Neural cell (in vitro differentiated cells): ENCODE data around the gene SLC4A3. TPM values are rescaled to one million over a fixed set of nuclear protein-coding genes. Genes with fewer than 3 reads are reported as not detected.

Source experiments
- H2AFZ ChIP-seq: fragments of 200-600, 300-800 bp; sonication (generic), shearing (Covaris generic); 2 replicates; pipeline ENCODE4 v1.6.0; 2014; ENCODE audit warnings: low read depth, mild to moderate bottlenecking, antibody characterized with exemption, low read length, moderate library complexity
- H3F3A ChIP-seq: fragments of 200-600 bp; shearing (Covaris generic); 2 replicates; pipeline ENCODE4 v1.6.1; 2016; ENCODE audit warnings: mild to moderate bottlenecking, moderate library complexity, mixed read lengths, antibody characterized with exemption, low read length; ENCODE audit not compliant: insufficient read depth, poor library complexity, severe bottlenecking
- H3K27ac ChIP-seq: fragments of 200-600, 300-800 bp; sonication (generic), shearing (Covaris generic); 2 replicates; pipeline ENCODE4 v1.5.1; 2014; ENCODE audit warnings: mild to moderate bottlenecking, low read length, moderate library complexity
- H3K27me3 ChIP-seq: fragments of 300-800, 200-600 bp; sonication (generic), shearing (Covaris generic); 2 replicates; pipeline ENCODE4 v1.6.0; 2014; ENCODE audit warnings: mild to moderate bottlenecking, low read depth, low read length, moderate library complexity; ENCODE audit not compliant: insufficient read depth
- H3K36me3 ChIP-seq: fragments of 300-800, 200-600 bp; sonication (generic), shearing (Covaris generic); 2 replicates; pipeline ENCODE4 v1.5.1; 2014; ENCODE audit warnings: mild to moderate bottlenecking, antibody characterized with exemption, low read length, moderate library complexity; ENCODE audit not compliant: insufficient read depth
- H3K4me2 ChIP-seq: fragments of 300-800, 200-600 bp; sonication (generic), shearing (Covaris generic); 2 replicates; pipeline ENCODE4 v1.6.0; 2014; ENCODE audit warnings: mild to moderate bottlenecking, low read length
- H3K4me3 ChIP-seq: fragments of 300-800, 200-600 bp; sonication (generic), shearing (Covaris generic); 2 replicates; pipeline ENCODE4 v1.5.1; 2014; ENCODE audit warnings: mild to moderate bottlenecking, low read length, moderate library complexity
- H3K79me2 ChIP-seq: fragments of 200-600 bp; shearing (Covaris generic); replicated peaks from 2 replicates; pipeline ENCODE4 v1.6.0; 2014; ENCODE audit warnings: mild to moderate bottlenecking, low read length, moderate library complexity; ENCODE audit not compliant: insufficient read depth
- H3K9ac ChIP-seq: fragments of 300-800, 200-600 bp; sonication (generic), shearing (Covaris generic); 2 replicates; pipeline ENCODE4 v1.6.1; 2016; ENCODE audit warnings: mild to moderate bottlenecking, low read length, mixed read lengths
- H3K9me2 ChIP-seq: fragments of 200-600 bp; shearing (Covaris generic); 2 replicates; pipeline ENCODE4 v1.6.1; 2016; ENCODE audit warnings: mild to moderate bottlenecking, low read length, mixed read lengths; ENCODE audit not compliant: insufficient read depth
- H3K9me3 ChIP-seq: fragments of 200-600, 300-800 bp; sonication (generic), shearing (Covaris generic); 2 replicates; pipeline ENCODE4 v1.6.1; 2016; ENCODE audit warnings: mild to moderate bottlenecking, mixed run types, low read length, moderate library complexity, mixed read lengths
- H4K20me1 ChIP-seq: fragments of 200-600 bp; shearing (Covaris generic); 2 replicates; pipeline ENCODE4 v1.6.1; 2016; ENCODE audit warnings: mild to moderate bottlenecking, mixed run types; ENCODE audit not compliant: insufficient read depth
- CTCF ChIP-seq: fragments of 450-650 bp; IDR thresholded peaks from 2 replicates; pipeline ENCODE4 v1.5.1; 2014; ENCODE audit warnings: antibody characterized with exemption, mild to moderate bottlenecking, moderate library complexity; ENCODE audit not compliant: poor library complexity, severe bottlenecking
- EP300 ChIP-seq: fragments of 450-650 bp; conservative IDR thresholded peaks from 2 replicates; pipeline ENCODE4 v1.6.1; 2014; ENCODE audit warnings: antibody characterized with exemption, mild to moderate bottlenecking, moderate library complexity; ENCODE audit not compliant: poor library complexity, severe bottlenecking
- EZH2 ChIP-seq: fragments of 200-600, 300-800 bp; shearing (Covaris generic), sonication (generic); IDR thresholded peaks from 2 replicates; pipeline ENCODE4 v1.6.1; 2014; ENCODE audit warnings: antibody characterized with exemption, low read length, borderline replicate concordance, mild to moderate bottlenecking; ENCODE audit not compliant: insufficient read depth, poor library complexity, severe bottlenecking
- MXI1 ChIP-seq: fragments of 450-650 bp; conservative IDR thresholded peaks from 2 replicates; pipeline ENCODE4 v1.6.1; 2014; ENCODE audit warnings: antibody characterized with exemption, mild to moderate bottlenecking; ENCODE audit not compliant: poor library complexity, severe bottlenecking
- POLR2AphosphoS5 ChIP-seq: IDR thresholded peaks from 2 replicates; pipeline ENCODE4 v1.6.1; 2012
- RAD21 ChIP-seq: fragments of 450-650 bp; conservative IDR thresholded peaks from 2 replicates; pipeline ENCODE4 v1.6.1; 2014; ENCODE audit warnings: antibody characterized with exemption, mild to moderate bottlenecking, moderate library complexity
- REST ChIP-seq: IDR thresholded peaks from 2 replicates; pipeline ENCODE4 v1.6.1; 2012; ENCODE audit warnings: borderline replicate concordance
- SMC3 ChIP-seq: fragments of 450-650 bp; conservative IDR thresholded peaks from 2 replicates; pipeline ENCODE4 v1.6.1; 2014; ENCODE audit warnings: antibody characterized with exemption, mild to moderate bottlenecking, moderate library complexity; ENCODE audit not compliant: poor library complexity
- TAF1 ChIP-seq: IDR thresholded peaks from 2 replicates; pipeline ENCODE4 v1.6.1; 2012; ENCODE audit warnings: low read depth
- polyA plus RNA-seq: library from polyadenylated mRNA; depleted of rRNA; stranded (reverse); fragments of >200 nt; gene quantifications from 2 replicates; pipeline ENCODE4 v1.2.3, GENCODE V29; 2014

The SLC4A3 gene
- polyA plus RNA-seq, 1 donor from 2014 or later: 18.7 TPM

GRCh38 chr2:219642465-219643083 lies 15.1 kb downstream of the SLC4A3 start:
- Histone ChIP-seq H4K20me1 (no peaks in the 10 kb centered on the region), H3F3A (no peaks in the 10 kb centered on the region), H3K9me3 (no peaks in the 10 kb centered on the region), H3K36me3 (no peaks in the 10 kb centered on the region), H3K27ac (no peak overlapping the region), H3K4me3 (no peak overlapping the region), H3K27me3 (no peaks in the 10 kb centered on the region), H3K4me2 (no peak overlapping the region), H3K9me2 (no peaks in the 10 kb centered on the region), H3K9ac (no peak overlapping the region), H3K79me2 (no peaks in the 10 kb centered on the region), H2AFZ (no peak overlapping the region)
- TF ChIP-seq EZH2 (no peak), EP300 (peak; percentile 15), CTCF (peak; percentile 100), MXI1 (peak; percentile 50), POLR2AphosphoS5 (peak; percentile 44), TAF1 (no peak), RAD21 (peak; percentile 95), SMC3 (peak; percentile 99), REST (no peak)

- H4K20me1 ChIP-seq: no peaks in the 10 kb centered on the region
- H3F3A ChIP-seq: no peaks in the 10 kb centered on the region
- H3K79me2 ChIP-seq: no peaks in the 10 kb centered on the region
- H3K4me3 ChIP-seq: no peak overlapping the region
- H3K27me3 ChIP-seq: no peaks in the 10 kb centered on the region
- H3K9me3 ChIP-seq: no peaks in the 10 kb centered on the region
- no peaks in the 10 kb centered on the region for H3K36me3 ChIP-seq
- no peak overlapping the region for H2AFZ ChIP-seq
- no peaks in the 10 kb centered on the region for H3K9me2 ChIP-seq
- no peak overlapping the region for H3K9ac ChIP-seq
- no peak overlapping the region for H3K4me2 ChIP-seq
- no peak overlapping the region for H3K27ac ChIP-seq
- TF ChIP-seq MXI1: no peak
- no peak for TF ChIP-seq REST
- no peak for TF ChIP-seq EP300
These were observed 15.6 kb downstream of the SLC4A3 start for GRCh38 chr2:219643084-219643473.
